GM19397 (cell line): ENCODE measurements around the gene MTMR11.
"Not testable (repeated sequence)": the region's sequence is repeated elsewhere in the genome, so short reads cannot be mapped to it uniquely, and the experiment has no call there.

Source experiments
- ATAC-seq: cut with Tn5 transposase; IDR thresholded peaks from one replicate; pipeline ENCODE4 v1.9.1; 2021; ENCODE audit warnings: mild to moderate bottlenecking, moderate library complexity; ENCODE audit not compliant: unreplicated experiment

The MTMR11 gene

DNA sequence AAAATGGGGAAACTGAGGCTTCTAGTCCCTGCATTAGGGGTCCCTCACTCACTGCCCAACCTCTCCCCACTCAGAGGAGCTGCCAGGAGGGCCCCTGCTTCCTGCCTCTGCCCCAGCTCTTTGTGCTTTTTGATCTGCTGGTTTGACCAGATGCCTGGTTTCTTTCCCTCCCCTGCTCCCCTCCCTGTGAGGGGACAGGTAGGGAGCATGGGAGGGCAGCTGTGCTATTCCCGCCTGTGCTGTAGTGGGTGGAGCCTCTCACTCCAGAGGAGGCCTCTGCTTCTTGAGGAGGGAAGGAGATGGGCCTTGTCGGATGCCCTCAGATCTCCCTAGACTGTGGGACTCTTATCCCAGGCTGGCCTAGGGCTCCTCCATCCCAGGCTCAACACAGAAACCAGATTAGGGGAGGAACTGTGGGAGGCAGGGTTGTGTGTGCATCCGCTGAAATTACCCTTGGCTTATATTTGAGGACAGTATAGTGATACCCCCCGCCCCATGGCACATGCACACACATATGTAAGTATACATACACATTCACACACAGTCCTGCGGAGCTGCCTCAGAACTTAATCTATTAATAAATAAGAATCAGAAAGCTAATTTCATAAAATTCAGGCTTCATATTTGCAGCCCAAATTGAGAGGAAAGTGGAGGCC lies 32.7 kb downstream of the MTMR11 start:
- ATAC-seq, result no peak

DNA sequence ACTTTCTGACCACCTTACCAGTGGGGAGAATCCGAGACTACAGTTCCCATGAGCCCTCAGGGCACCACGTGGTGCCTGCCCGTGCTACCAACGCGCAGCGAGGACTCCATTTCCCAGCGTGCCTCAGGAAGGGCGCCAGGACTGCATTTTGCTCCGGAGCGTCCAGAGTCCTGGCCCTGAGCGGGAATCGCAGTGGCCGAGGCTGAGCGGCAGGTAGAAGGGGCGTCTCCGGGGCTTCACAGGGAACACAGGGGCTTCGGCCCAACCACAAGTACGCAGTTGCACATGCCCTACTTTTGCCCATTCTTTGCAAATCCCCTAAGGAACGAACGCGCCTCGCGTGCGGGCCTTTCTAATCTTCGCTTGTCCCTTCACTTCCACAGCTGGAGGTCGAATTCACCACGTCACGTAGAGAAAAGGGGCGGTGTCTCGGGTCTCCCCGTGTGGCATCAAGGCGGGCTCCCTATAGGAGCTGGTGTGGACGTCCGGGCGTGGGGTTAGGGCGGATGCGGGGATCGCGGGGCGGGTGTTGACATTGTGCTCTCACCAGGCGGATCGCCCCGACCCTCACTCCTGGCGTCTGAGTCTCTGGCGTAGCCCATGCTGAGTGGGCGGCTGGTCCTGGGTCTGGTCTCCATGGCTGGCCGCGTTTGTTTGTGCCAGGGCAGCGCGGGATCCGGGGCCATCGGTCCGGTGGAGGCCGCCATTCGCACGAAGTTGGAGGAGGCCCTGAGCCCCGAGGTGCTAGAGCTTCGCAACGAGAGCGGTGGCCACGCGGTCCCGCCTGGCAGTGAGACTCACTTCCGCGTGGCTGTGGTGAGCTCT lies 37.0 kb downstream of the MTMR11 start, which contains the start of gene BOLA1:
TSS of gene BOLA1 (plus strand) at position 109 of the 825 bp plus-strand sequence. CDS start at position 601, 492 bp downstream.
- ATAC-seq, result peak; percentile 95

DNA sequence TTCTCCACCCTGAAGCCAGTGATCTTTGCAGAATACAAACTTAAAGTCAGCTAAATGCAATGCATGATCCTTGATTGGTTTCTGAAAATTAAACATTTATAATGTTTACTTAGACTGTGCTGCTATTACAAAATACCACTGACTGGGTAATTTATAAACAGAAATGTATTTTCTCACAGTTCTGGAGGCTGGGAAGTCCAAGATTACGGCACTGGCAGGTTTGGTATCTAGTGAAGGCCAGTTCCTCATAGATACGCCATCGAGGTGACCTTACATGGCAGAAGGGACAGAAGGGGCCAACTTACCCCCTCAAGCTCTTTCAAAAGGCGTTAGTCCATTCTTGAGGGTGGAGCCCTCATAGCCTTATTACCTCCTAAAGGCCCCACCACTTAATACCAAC lies 40.1 kb downstream of the MTMR11 start:
- no peak for ATAC-seq

DNA sequence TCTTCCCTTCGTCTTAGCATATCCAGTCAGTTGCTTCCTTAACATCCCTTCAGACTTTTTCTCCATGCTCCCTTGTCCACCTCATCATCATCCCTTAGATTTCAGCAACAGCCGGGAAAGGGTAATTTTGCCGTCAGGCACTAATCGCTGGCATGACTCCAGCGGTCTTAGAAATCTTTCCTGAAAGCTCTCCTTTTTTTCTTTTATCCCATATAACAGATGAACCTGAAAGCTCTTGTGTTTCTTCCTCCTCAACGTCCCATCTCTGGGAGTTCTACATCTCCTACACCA lies 47.7 kb downstream of the MTMR11 start:
- ATAC-seq, result no peak

DNA sequence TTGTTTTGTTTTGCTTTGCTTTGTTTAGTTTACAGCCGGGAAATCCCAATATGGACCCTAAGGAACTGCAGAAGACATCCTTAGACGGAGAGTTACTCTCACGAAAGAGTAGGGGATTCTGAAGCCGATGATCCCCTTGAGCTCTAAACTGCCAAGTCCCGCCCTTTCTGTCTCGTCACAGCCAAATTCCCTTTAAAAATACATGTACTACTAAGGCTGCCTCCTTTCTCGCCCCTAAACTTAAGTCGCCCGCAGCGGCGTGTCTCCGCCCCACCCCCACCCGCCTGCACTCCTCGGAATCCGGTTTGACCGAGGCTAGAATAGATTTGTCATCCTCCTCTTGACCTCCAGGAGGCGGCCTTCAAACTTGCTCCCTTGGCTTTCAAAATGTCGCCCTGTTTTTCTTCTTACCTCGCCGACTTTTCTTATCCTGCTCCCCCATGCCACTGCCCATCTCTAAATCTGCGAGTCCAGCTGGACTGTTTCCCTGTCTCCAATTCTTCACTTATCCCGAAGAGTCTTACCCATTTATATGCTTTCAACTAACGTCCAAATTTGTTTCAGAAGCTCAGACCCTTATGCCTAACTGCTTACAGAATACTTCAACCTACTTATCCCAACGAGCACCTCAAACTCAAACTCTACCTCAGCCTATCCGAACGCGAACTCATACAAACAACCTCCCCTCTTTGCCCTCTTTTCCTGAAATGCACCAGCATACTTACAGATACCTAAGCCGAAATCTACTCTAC lies 48.3 kb downstream of the MTMR11 start:
- peak; percentile 18 for ATAC-seq

DNA sequence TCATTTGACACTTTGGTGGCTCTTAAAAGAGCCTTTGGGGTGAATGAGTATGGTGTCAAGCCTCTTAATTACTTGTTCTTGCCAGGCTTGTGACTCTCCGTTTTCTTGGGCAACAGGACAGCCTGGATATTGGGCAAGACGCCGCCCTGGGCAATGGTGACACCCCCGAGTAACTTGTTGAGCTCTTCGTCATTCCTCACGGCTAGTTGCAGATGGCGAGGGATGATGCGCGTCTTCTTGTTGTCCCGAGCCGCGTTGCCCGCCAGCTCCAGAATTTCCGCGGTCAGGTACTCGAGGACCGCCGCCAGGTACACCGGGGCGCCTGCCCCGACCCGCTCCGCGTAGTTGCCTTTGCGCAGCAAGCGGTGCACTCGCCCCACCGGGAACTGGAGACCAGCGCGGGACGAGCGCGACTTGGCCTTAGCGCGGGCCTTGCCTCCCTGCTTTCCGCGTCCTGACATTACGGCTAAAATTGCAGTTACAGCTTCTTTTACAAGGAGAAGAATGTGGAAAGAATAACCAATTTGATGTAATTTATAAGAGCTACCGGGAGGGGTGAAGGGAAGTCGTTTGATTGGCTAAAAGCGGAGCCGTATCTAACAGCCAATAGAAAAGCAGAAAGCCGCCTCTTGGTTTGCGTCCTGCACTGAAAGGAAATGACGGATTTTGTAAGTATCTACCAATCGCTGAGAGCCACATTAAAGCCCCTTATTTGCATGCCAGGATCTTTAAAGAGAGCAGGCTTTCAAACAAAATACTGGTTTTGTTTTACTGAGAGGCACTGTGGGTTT lies 49.0 kb downstream of the MTMR11 start:
- peak; percentile 40 for ATAC-seq

DNA sequence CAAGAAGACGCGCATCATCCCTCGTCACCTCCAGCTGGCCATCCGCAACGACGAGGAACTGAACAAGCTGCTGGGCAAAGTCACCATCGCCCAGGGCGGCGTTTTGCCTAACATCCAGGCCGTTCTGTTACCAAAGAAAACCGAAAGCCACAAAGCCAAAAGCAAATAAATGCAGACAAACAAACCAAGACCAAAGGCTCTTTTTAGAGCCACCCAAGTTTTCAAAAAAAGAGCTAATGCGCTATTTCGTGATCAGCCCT lies 49.6 kb downstream of the MTMR11 start:
- ATAC-seq, result not testable (repeated sequence)

DNA sequence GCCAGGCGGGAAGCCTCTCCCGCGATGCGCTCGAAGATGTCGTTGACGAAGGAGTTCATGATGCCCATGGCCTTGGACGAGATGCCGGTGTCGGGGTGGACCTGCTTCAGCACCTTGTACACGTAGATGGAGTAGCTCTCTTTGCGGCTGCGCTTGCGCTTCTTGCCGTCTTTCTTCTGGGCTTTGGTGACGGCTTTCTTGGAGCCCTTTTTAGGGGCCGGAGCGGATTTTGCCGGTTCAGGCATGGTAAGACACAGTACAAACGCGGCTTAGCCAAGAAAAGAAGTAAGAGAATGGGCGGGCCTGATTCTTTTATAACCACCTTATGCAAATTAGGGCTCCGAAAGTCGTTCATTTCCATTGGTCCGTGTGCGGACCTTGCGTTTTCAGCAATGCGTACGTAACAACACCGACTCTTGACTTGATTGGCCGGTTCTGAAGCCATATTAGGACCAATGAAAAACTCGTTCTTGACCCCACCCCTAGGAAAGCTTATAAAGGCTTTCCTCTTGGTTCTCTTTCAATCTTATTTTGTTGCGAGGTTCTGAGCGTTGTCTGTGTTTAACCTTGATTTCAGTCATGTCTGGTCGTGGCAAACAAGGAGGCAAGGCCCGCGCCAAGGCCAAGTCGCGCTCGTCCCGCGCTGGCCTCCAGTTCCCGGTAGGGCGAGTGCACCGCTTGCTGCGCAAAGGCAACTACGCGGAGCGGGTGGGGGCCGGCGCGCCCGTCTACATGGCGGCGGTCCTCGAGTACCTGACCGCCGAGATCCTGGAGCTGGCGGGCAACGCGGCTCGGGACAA lies 50.1 kb downstream of the MTMR11 start:
- peak; percentile 55 for ATAC-seq

DNA sequence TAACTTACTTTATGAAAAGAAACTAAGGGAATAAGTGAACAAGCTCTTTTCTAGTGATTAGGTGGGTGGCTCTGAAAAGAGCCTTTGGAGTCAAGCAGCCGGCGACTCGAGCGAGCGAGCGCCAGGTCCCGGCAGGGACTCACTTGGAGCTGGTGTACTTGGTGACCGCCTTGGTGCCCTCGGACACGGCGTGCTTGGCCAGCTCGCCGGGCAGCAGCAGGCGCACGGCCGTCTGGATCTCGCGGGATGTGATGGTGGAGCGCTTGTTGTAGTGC lies 50.6 kb downstream of the MTMR11 start:
- not testable (repeated sequence) for ATAC-seq

DNA sequence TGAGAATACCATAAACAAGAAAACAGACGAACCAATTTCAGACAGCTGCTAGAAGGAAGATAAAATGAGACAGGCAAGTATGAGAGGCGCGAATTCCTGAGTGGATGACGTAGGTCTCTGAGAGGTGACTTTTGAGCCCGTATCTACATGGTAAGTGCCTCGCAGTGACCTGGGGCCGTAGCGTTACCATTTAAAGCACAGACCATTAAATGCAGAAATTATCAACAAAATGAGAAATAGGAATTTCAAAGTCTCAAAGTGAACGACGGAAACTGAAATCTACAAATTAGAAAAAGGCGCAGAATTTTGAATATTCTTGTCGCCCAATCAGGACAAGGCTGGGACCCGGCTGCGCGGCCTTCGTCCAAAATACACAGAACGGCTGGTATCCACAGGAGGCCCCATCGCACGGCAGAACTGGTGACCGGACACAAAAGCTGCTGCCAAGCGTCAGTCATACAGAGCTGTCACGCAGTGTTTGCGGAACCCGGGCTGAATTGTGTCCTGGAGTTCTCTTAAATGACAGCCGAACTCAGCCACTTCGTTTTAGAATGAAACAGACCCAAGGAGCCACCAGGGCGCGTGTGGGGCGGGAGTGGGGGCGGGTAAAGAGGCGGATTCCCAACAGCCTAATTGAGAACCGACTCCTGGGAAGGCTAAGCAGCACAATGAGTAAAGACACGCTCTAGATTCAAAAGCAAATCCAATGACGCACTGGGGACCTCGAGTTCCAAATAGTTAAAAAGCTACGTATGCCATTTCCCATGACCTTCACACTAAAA lies 51.1 kb downstream of the MTMR11 start:
- no peak for ATAC-seq

DNA sequence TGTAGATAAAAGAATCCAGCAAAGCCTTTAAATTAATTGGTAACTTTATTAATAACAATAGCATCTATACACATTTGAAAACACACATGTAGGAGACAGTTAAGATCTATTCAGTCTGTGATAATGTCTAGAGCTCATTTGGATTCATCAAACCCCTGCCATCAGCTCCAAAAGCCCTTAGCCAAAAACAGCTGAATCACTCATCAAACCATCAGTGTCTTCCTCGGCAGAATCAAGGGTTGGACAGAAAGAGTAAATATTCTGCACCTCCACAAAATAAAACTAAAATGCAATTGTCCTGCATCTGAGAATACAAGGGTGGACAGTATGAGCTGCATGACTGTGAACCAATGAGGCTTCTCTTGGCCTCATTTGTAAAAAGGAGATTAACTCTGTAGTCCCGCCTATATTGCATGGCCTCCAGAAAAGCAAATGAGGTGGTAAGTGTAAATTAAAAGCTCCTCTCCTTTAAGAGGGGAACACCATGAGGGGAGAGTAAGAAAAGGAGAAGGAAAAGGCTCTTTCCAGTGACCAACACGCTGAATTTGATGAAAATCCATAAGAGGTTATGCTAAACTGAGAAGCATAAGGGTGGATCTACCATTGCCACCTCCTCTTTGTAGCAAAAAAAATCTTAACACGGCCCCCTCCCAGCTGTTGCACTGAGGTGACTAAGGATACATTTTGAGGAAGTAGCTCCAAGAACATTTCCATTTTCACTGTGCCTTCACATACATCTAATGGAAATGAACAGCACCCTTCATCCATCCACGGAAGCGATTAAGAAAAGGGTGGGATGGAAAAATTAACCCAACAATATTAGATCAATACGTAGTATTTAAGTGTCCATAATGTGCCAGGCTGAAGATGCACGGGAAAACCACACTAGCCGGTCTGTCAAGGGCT lies 52.0 kb downstream of the MTMR11 start:
- ATAC-seq, result no peak

DNA sequence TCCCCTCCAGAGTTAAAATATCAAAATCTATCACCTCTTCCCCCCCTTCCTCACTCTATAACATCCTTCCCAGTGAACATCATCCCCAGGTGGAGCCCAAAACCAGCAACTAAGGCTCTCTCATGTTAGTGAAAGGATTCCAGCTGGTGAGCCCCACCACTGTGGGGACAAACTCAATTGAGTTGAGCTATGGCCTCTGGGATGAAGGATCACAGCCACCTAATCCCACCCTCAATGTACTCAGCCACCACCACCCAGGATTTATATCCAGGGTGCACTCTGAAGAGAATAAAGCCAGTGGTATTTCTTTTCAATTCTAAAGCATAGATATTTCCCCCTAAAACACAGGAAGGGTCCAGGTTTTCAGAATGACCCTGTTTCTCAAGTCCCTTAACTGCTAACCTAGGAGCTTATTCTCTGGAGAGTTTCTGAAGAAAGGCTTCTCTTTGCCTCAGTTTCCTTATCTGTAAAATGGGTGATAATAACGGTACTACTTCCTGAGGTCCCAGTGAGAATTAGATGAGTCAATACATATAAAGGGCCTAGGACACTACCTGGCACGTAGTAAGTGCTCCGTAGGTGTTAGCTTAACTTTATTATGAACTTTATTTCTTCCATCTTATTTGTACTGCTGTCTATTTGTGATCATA lies 53.0 kb downstream of the MTMR11 start:
- ATAC-seq, result no peak

DNA sequence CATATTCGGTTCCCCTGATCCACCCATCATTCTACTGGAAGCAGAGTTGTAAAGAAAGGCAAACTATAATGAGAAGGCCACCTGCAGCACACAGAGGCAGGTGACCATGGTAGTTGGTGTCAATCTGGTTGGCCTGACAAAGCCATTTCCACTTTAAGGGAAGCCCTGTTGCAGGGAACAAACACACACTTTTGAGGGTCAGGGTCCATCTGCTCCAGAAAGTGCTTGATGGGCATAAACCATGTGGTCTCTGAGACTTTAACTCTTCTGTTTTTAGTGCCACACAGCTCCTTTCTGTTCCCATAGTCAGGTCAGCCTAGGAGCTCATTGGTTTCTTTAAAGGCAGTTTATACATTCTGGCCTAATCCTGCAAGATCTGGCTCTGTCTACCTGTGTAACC lies 54.8 kb downstream of the MTMR11 start:
- ATAC-seq, result no peak

DNA sequence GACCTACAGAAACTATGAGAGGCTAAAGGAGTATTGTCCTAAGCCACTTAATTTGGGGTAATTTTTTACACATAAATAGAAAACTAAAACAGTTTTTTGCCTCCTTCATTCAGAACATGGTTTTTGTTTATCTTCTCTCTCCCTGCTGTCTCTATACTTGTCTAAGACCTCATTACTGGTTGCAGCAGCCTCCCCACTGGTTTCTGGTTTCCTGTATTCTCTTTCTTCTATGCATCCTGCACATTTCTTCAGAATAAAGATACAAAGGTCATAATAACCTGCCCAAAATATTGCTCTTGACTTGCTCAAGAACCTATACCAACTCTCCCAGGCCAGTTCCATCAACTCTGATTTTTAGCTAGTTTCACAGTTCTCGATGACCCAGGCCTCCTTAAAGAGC lies 57.1 kb downstream of the MTMR11 start:
- no peak for ATAC-seq
